T47D (cell line): ENCODE measurements around the gene ARHGAP45.

ENCODE experiments used
- DNase-seq, 2 experiments: peaks; one replicate each; pipeline versions ENCODE4 v3.0.0 to v3.0.0-alpha.2; 2011 to 2012; ENCODE audit warnings: low read depth in 1 of 2, low spot score in 1 of 2
- JUND ChIP-seq: IDR thresholded peaks from 2 replicates; pipeline ENCODE4 v1.6.1; 2012; ENCODE audit warnings: low read depth
- in situ Hi-C: cut with HindIII; loops from 2 replicates; pipeline ENCODE4 v1.10.0; 2016; ENCODE audit warnings: low sequenced_read_pairs, low pct_unique_long_range_greater_than_20kb

The ARHGAP45 gene

DNA sequence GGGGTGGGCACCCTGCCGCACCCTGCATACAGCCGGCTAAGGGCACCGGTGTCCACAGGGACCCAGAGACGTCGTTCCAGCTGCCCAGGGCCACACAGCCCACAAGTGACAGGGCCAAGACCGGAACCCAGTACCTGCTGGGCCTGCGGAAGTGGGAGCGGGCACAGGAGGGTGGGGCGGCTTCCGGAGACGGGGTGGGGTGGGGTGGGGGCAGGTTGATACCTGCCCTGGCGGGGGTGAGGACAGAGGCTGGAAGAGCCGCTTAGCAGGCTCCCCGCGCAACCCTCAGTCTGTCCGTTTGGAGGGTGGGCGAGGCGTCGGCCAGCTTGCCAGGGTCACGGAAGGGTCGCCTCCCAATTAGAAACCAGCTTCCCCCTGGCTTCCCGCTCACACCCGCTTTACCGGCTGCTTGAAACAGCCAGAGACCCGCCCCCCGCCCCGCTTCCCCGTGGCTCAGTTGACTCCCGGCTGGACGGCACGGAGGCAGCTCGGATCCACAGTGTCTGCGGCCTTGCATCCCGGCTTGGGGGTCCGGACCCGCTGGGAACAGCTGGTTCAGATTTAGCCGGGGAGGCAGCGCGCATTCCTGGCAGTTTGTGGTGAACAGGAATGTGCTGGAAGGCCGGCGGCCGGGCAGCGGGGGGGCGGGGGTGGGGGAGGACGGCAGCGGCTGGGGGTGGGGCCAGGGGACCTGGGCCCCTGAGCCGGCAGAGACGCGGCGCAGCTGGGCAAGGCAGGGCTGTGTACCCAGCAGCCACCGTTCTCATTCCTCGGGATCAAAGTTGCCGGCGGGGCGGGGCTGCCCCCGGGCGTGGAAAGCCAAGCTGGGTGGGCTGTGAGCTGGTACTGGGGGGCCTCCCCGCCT, 38.7 kb upstream of the ARHGAP45 start:
- TF ChIP-seq JUND: no peak
- peak; percentile 67 to 85 for DNase-seq
- in situ Hi-C loops: no loop called here

GRCh38 chr19:1032264-1032867, 34.6 kb upstream of the ARHGAP45 start:
- no peak for TF ChIP-seq JUND

DNA sequence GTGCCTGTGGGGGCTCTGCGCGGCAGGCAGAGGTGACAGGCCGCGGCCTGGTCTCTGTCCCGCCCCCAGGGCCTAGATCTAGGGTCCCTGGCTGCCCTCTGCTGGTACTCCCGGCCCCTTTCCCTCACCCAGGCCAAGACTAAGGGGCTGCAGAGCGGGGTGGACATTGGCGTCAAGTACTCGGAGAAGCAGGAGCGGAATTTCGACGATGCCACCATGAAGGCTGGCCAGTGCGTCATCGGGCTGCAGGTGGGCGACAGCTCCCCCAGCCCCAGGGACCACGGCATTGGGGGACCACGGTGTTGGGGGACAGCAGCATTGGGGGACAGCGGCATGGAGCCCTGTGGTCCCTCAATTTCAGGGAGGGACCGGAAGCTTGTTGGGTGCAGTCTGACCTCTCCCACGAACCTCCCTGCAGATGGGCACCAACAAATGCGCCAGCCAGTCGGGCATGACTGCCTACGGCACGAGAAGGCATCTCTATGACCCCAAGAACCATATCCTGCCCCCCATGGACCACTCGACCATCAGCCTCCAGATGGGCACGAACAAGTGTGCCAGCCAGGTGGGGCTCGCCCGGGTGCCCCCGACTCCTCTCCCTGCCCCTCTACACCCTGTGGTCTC, 30.9 kb upstream of the ARHGAP45 start:
- DNase-seq: no peak
- in situ Hi-C loops: no loop called here
- no peak for TF ChIP-seq JUND

More at GRCh38 chr19:1032264-1032867, 34.6 kb upstream of the ARHGAP45 start:
- in situ Hi-C loops: no loop called here
- DNase-seq: no peak

- in situ Hi-C loops: no loop called here
- no peak for TF ChIP-seq JUND
- DNase-seq: no peak
Measured at GRCh38 chr19:1037621-1038064, 29.3 kb upstream of the ARHGAP45 start.

DNA sequence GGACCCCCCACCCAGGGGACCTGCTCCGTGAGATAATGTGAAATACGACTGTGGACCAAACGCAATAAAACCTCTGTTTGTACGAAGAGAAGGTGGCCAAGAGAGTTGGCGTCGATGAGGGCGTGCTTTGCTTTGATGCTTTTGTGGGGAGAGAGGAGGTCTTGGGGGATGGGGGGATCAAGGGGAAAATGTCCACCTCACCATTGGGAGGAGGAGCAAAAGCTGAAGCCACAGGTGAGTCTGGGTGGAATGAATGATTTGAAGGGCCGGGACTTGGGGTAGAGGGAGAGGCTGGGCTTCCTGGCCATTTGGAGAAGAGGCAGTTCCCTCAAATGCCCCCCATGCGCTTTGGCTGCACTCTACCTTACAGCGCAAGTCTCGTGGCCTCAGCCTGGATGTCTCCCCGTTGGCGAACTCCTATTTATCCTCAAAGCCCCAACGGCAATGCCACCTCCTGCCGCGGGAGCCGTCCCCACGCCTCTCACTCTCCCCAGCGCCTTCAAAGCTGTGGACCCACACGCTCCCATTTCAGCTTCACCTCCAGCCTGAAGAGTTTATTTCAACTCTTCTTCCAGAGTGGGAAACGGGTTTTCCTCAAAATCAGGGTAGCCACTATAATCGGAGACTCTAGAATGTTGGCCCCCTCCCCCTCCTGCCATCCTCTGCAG, 27.9 kb upstream of the ARHGAP45 start:
- TF ChIP-seq JUND: no peak
- in situ Hi-C loops: no loop called here
- DNase-seq: no peak

DNA sequence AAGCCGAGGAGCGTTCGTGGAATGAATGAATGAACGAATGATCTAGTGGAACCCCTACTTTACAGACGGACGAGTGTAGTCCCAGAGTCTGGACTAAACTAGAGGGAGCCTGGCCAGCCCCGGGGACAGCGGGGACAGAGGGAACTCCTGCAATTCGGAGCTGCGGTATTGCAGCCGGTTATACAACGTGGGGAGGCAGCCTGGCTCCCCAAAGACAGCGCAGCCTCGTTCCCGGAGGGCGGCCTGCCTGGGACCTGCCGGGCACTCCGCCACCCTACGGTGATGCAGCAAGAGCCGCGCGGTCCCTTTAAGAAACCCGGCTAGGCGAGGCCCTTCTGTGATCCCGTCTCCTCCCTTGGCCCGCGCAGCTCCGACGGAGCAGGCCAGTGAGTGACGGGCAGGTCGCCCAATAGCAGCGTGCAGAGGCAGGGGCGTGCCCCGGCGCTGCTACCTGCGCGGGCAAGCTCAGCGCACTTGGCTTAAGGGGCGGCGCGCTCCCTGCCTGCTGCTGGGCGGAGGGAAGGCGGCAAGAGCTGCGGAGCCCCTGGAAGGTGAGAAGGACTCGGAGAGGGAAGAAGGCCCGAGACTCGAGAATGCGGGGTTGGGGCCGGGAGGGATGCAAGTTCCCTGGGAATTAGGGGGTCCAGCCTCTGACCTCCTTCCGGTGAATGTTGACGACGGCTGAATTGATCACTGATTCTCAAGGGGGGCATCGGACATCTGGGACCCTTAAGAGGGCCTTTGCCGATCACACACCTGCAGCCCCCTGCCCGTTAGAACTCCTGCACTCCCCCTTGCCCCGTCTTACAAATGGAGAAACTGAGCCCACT, 27.1 kb upstream of the ARHGAP45 start, which contains the start of gene ABCA7:
Gene ABCA7, plus strand, starts transcription at position 462 of the 830 bp plus-strand sequence. CDS start 1,255 bp downstream, outside the sequence.
- in situ Hi-C loops: no loop called here
- DNase-seq: peak; percentile 76 to 97
- no peak for TF ChIP-seq JUND

GRCh38 chr19:1040476-1041271, 26.3 kb upstream of the ARHGAP45 start:
- in situ Hi-C loops: no loop called here
- TF ChIP-seq JUND: no peak
- DNase-seq: peak; percentile 95 to 98

- no peak for DNase-seq
- in situ Hi-C loops: no loop called here
- TF ChIP-seq JUND: no peak
Measured at GRCh38 chr19:1041272-1041834, 25.6 kb upstream of the ARHGAP45 start.

DNA sequence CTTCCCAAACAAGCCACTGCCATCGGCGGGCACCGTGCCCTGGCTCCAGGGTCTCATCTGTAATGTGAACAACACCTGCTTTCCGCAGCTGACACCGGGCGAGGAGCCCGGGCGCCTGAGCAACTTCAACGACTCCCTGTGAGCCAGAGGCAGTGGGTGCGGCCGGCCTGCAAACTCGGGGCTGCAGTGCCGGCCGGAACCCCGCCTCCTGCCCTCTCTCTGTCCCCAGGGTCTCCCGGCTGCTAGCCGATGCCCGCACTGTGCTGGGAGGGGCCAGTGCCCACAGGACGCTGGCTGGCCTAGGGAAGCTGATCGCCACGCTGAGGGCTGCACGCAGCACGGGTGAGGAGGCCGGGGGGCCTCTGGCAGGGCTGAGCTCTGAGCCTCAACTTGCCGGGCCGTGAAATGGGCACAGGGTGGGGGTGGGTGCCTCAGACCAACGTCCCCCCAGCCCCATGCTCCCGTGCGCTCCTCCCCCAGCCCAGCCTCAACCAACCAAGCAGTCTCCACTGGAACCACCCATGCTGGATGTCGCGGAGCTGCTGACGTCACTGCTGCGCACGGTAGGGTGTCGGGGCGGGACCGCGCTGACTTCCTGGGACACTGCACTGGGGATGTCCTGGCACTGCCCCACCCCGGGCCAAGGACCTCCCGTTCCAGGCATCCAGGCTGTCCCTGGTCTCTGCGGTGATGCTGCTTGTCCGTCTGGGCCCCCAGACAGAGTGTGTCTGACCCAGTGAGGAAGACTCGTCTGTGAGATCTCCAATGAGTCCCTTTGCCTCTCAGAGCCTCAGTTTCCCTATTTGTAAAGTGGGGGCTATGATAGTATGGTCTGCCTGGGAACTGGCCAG, 24.9 kb upstream of the ARHGAP45 start:
- no peak for TF ChIP-seq JUND
- DNase-seq: no peak
- in situ Hi-C loops: no loop called here
